ENCODE results near the gene CTAGE15. TPM values are rescaled to one million over a fixed set of nuclear protein-coding genes. Genes with fewer than 3 reads are reported as not detected.
A peak's percentile ranks its signal among the peaks of the same experiment; 100 is the strongest.
"Not testable (repeated sequence)": the region's sequence is repeated elsewhere in the genome, so short reads cannot be mapped to it uniquely, and the experiment has no call there.

Gene CTAGE15
- total and polyA plus RNA-seq, 9 donors, result 0.30 to 1.8 (median 0.63) TPM; not detected in 4

- intact Hi-C loops (cut with DNase I); H3K27me3 ChIP-seq; H3K36me3 ChIP-seq; DNase-seq; H3K27ac ChIP-seq; H3K4me1 ChIP-seq (ENCODE audit: insufficient read depth); H3K9me3 ChIP-seq; H3K4me3 ChIP-seq: not testable (repeated sequence)
- 80 to 88% methylated on average over 2 of the region's 3 CpGs; no CpG with 5 or more reads in 1 of the 3 donors for whole genome bisulfite sequencing, 3 donors
These were observed 16.6 kb downstream of the CTAGE15 start for GRCh38 chr7:143588183-143588582.

GRCh38 chr7:143589897-143590296 lies 18.3 kb downstream of the CTAGE15 start:
- H3K4me3 ChIP-seq; H3K9me3 ChIP-seq; H3K27me3 ChIP-seq; H3K4me1 ChIP-seq (ENCODE audit: insufficient read depth); H3K36me3 ChIP-seq; intact Hi-C loops (cut with DNase I); DNase-seq; H3K27ac ChIP-seq: not testable (repeated sequence)

- intact Hi-C loops (cut with DNase I); H3K4me3 ChIP-seq; H3K27me3 ChIP-seq; H3K27ac ChIP-seq; H3K4me1 ChIP-seq (ENCODE audit: insufficient read depth); H3K9me3 ChIP-seq; H3K36me3 ChIP-seq: not testable (repeated sequence)
- WGBS, 3 donors, result 96 to 97% (median 96%) methylated on average over 4 to 5 of the region's 11 CpGs
- DNase-seq, result peak in 2 of 5 donors; percentile 3 to 19
These were observed 26.5 kb downstream of the CTAGE15 start for GRCh38 chr7:143598086-143598485.

GRCh38 chr7:143603549-143603948 lies 31.9 kb downstream of the CTAGE15 start:
- H3K27me3 ChIP-seq; intact Hi-C loops (cut with DNase I); H3K4me3 ChIP-seq; H3K27ac ChIP-seq; H3K4me1 ChIP-seq (ENCODE audit: insufficient read depth); DNase-seq; H3K36me3 ChIP-seq; H3K9me3 ChIP-seq: not testable (repeated sequence)
- no CpG with 5 or more reads among the region's 2 CpGs for WGBS, 3 donors

- no CpG with 5 or more reads among the region's 1 CpG for WGBS, 3 donors
- intact Hi-C loops (cut with DNase I); H3K27me3 ChIP-seq; H3K27ac ChIP-seq; H3K4me1 ChIP-seq (ENCODE audit: insufficient read depth); H3K9me3 ChIP-seq; H3K36me3 ChIP-seq; DNase-seq; H3K4me3 ChIP-seq: not testable (repeated sequence)
These were observed 34.5 kb downstream of the CTAGE15 start for GRCh38 chr7:143606088-143606487.

- WGBS, 3 donors, result 78 to 94% (median 81%) methylated on average over 3 to 4 of the region's 6 CpGs
- H3K36me3 ChIP-seq; H3K27me3 ChIP-seq; H3K27ac ChIP-seq; H3K4me1 ChIP-seq (ENCODE audit: insufficient read depth); H3K9me3 ChIP-seq; H3K4me3 ChIP-seq; DNase-seq; intact Hi-C loops (cut with DNase I): not testable (repeated sequence)
These were observed 43.9 kb downstream of the CTAGE15 start for GRCh38 chr7:143615545-143615944.

- DNase-seq, result not testable (repeated sequence)
These were observed 45.6 kb downstream of the CTAGE15 start for GRCh38 chr7:143617204-143617603.

GRCh38 chr7:143620058-143620457 lies 48.5 kb downstream of the CTAGE15 start:
- H3K4me3 ChIP-seq; H3K9me3 ChIP-seq; H3K36me3 ChIP-seq; H3K27ac ChIP-seq; intact Hi-C loops (cut with DNase I); H3K27me3 ChIP-seq; H3K4me1 ChIP-seq (ENCODE audit: insufficient read depth): not testable (repeated sequence)
- TF ChIP-seq CTCF (IDR thresholded peaks at IDR 0.05), result peak in 1 of 3 donors; percentile 18
- peak in 3 of 5 donors; percentile 41 to 77 (median 72) for DNase-seq
- WGBS, 3 donors, result 0% methylated on average over 13 of the region's 23 CpGs; no CpG with 5 or more reads in 2 of the 3 donors

More at GRCh38 chr7:143617204-143617603, 45.6 kb downstream of the CTAGE15 start:
- intact Hi-C loops (cut with DNase I); H3K27me3 ChIP-seq; H3K36me3 ChIP-seq; H3K4me1 ChIP-seq (ENCODE audit: insufficient read depth); H3K9me3 ChIP-seq; H3K27ac ChIP-seq; H3K4me3 ChIP-seq: not testable (repeated sequence)
- no CpG with 5 or more reads among the region's 1 CpG for WGBS, 3 donors

GRCh38 chr7:143620646-143621045 lies 49.0 kb downstream of the CTAGE15 start, which contains the start of gene TCAF2:
TSS of gene TCAF2 (plus strand) at chr7:143620974.
- 0% methylated on average over 19 of the region's 38 CpGs; no CpG with 5 or more reads in 2 of the 3 donors for WGBS, 3 donors
- DNase-seq, result peak in 3 of 5 donors; percentile 59 to 85 (median 68)
- H3K27me3 ChIP-seq; H3K27ac ChIP-seq; H3K4me3 ChIP-seq; intact Hi-C loops (cut with DNase I); H3K4me1 ChIP-seq (ENCODE audit: insufficient read depth); H3K36me3 ChIP-seq; H3K9me3 ChIP-seq: not testable (repeated sequence)

GRCh38 chr7:143621175-143621574 lies 49.6 kb downstream of the CTAGE15 start:
- H3K27me3 ChIP-seq; H3K4me1 ChIP-seq (ENCODE audit: insufficient read depth); H3K27ac ChIP-seq; H3K36me3 ChIP-seq; H3K4me3 ChIP-seq; DNase-seq; H3K9me3 ChIP-seq; intact Hi-C loops (cut with DNase I): not testable (repeated sequence)
- no CpG with 5 or more reads among the region's 16 CpGs for WGBS, 3 donors

GRCh38 chr7:143622130-143622529 lies 50.5 kb downstream of the CTAGE15 start:
- H3K9me3 ChIP-seq; H3K4me1 ChIP-seq (ENCODE audit: insufficient read depth); H3K27me3 ChIP-seq; H3K4me3 ChIP-seq; H3K27ac ChIP-seq; intact Hi-C loops (cut with DNase I); H3K36me3 ChIP-seq; DNase-seq: not testable (repeated sequence)
- WGBS, 3 donors, result 80% methylated on average over 1 of the region's 17 CpGs; no CpG with 5 or more reads in 2 of the 3 donors

Data from ovary (tissue), 9 donors.